ENCODE measurements around the gene FBXO3.
A peak's percentile ranks its signal among the peaks of the same experiment; 100 is the strongest.

The FBXO3 gene

GRCh38 chr11:33701302-33702230 is 72.8 kb downstream of the FBXO3 start:
- DNase-seq (ENCODE audit: low spot score): no peak

DNA sequence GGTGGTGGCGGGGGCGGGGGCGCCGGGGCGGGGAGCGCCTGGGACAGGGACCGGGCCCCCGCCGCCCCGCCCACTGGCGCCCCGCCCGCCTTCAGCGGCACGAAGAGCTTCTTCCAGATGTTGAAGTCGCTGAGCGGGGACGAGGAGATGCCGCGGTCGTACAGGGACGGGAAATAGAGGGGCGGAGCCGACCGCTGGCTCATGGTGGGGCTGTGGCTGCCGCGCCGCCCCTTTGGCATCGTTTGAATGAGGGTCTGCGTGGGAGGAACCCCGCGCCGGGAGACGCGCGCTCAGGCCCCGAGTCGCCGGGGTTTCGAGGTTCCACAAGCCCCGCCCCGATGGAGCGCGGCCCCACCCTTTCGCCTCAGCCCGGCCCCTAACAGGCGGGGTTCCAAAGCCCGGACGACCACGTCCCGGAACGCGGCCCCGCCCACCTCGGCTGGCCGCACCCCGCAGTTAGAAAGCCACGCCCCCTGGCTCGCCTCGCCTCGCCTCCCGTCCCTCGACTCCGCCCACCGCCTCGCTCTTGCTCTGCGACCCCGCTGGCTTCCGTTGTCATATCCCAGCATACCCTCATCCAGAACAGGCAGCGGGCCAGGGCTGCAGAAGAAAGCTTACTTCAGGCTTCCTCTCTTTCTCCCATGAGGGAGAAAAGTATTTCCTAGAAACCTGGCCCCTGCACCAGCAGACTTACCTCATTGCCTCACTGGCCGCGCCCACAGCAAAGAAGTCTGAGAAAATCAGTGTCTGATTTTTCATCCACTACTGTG is 73.6 kb downstream of the FBXO3 start, which contains the start of gene C11orf91:
C11orf91 (minus strand) TSS at position 325 of the 770 bp plus-strand sequence; CDS start at position 239, 86 bp downstream.
- DNase-seq (ENCODE audit: low spot score): peak; percentile 73

DNA sequence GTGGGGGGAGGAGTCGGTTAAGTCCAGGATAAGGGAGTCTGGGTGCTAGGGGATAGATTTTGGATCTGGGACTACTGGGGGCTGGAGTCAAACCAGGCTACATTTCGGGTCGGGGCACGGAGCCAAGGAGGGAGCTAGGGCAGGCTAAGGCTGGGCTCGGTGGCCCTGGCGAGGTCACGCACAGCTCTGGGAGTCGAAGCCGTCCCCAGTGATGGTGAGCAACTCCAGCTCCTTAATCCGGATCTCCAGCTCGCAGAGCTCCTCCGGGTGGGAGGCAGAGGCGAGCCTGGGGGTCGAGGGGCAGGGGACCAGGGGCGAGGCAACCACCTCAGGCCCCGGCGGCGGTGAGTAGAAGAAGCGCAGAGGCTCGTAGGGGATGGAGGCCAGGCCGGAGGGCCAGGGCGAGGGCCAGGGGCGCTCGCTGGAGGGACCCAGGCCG is 74.2 kb downstream of the FBXO3 start:
- no peak for DNase-seq (ENCODE audit: low spot score)

GRCh38 chr11:33699515-33700062 is 74.7 kb downstream of the FBXO3 start:
- DNase-seq (ENCODE audit: low spot score): no peak

DNA sequence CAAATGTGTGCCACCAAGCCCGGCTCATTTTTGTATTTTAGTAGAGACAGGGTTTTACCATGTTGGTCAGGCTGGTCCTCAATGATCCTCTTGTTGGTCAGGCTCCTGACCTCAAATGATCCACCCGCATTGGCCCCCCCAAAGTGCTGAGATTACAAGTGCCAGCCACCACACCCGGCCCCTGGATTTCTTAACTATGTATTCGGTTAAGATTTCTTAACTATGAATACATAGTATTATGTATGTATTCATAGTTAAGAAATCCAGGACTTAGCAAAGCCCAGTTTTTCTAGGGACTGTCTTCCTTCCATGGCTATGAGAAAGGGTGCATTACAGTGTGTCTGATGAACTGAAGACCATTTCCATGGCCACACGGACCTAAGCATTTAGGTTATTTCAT is 75.4 kb downstream of the FBXO3 start:
- DNase-seq (ENCODE audit: low spot score): no peak

GRCh38 chr11:33697997-33698396 is 76.3 kb downstream of the FBXO3 start:
- DNase-seq (ENCODE audit: low spot score): no peak

- DNase-seq (ENCODE audit: low spot score): no peak
These were observed 77.2 kb downstream of the FBXO3 start for GRCh38 chr11:33696931-33697638.

DNA sequence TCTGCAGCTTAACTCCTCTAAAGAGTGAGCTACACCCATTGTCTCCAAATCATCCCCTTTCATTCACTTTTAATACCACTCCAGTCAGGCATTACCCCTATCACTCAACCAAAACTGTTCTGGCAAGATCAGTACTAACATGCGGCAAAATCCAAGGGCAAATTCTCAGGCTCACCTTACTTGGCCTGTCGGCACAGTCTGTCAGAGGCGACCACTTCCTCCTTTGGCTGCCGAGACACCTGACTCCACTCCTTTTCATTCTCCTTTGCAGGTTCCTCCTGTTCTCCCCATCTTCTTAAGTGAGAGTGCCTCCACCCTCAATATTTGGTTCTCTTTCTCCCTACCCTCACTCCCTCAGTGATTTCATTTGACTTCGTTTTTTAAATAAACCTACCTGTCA is 77.9 kb downstream of the FBXO3 start:
- DNase-seq (ENCODE audit: low spot score): no peak

DNA sequence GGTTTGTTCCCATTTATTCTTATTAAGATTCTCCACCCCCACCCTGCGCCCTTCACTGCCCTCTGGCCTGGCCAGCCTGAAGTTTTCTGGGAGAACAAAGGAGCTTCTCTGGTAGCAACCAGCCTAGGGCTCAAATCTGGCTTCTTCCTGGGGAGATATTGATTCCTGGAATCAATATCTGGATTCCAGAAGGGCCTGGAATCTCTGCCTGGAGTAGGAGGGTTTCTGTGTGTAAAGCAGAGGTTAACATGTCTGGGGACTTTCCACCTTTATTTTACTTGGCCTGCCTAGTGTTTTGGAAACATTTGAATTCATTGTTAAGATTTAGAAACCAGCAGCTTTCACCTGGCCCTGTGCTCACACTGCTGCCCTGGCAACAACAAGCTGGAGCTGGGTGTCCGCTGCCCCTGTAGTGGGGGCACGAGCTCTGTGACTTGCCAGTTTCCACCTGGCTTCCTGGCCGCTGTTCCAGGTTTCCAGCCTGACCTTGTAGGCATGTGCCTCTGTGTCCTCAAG is 79.2 kb downstream of the FBXO3 start:
- no peak for DNase-seq (ENCODE audit: low spot score)

DNA sequence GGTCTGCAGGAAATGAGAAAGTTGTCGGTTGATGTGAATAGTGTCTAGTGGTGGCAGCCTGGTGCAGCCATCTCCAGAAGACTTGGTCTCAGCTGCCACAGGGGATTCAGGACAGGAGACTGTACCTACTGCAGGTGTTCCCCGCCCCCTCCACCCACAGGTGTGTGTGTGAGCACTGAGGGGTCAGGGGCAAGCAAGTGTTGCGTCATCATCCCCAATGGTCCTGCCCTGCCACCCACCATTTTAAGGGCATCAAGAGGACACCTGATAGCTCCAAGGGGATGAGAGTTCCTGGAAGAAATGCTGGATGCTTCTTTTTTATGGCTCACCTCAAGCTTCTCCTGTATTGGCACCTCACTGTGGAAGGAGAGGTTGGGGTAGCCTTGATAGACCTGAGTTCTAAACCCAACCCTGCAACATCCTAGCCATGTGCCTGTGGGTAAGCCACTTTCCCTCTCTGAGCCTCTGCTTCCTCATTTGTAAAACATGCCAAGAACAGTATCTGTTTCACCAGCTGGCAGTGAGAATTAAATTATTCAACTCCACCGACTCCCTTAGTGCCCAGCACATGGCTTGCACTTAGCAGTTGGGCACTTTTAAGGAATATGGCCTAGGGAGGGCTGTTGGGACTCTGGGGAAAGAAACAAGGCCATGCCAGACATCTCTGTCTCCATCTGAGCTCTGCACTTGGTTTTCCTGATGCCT is 79.8 kb downstream of the FBXO3 start:
- DNase-seq (ENCODE audit: low spot score): no peak

DNA sequence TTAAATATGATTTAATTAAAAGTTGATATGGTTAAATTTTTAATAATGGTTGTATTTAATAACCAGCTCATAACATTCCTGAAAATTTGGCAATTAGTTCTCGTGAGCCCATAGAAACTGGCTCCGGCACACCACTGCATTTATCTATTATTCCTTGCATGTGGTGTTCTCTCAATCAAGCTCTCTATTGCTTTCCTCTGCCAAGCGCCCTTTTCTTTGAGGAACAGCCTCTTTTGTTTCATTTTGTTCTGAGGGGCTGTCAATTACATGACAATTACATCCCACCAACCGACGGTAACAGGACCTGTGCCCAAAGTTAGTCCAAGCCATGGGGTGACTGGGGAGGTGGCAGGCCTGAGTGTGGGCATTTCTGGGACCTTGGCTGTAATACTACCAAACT is 81.8 kb downstream of the FBXO3 start:
- DNase-seq (ENCODE audit: low spot score): no peak

GRCh38 chr11:33692013-33692504 is 82.3 kb downstream of the FBXO3 start:
- DNase-seq (ENCODE audit: low spot score): peak; percentile 54

GRCh38 chr11:33691066-33691864 is 83.1 kb downstream of the FBXO3 start:
- no peak for DNase-seq (ENCODE audit: low spot score)

Measured in hepatic stellate cell (primary cell).